Left renal cortex interstitium (tissue), 4 donors: Measurements from ENCODE around the gene DMD. TPM values are rescaled to one million over a fixed set of nuclear protein-coding genes. Genes with fewer than 3 reads are reported as not detected.

Source experiments
- DNase-seq, 4 donors: peaks; one replicate each; pipeline ENCODE4 v3.0.0-alpha.2; 2013; ENCODE audit warnings: low read depth in 4 of 4, low spot score in 2 of 4, missing footprints in 1 of 4
- polyA plus RNA-seq, 4 donors: library from polyadenylated mRNA; unstranded; fragments of 120-200 nt; gene quantifications; one replicate each; pipeline ENCODE4 v1.2.1, GENCODE V29; 2013; ENCODE audit not compliant: insufficient read length in 4 of 4

The DMD gene
- polyA plus RNA-seq, 4 donors: 14.0 to 17.4 (median 15.2) TPM

GRCh38 chrX:31931225-31931624, 1280.1 kb downstream of the DMD start:
- no peak for DNase-seq

- DNase-seq: no peak
These were observed 1282.0 kb downstream of the DMD start for GRCh38 chrX:31929366-31929765.

- DNase-seq: no peak
These were observed 1290.1 kb downstream of the DMD start for GRCh38 chrX:31921236-31921635.

GRCh38 chrX:31909850-31910572, 1301.3 kb downstream of the DMD start:
- no peak for DNase-seq

GRCh38 chrX:31894152-31894551, 1317.2 kb downstream of the DMD start:
- DNase-seq: no peak

GRCh38 chrX:31893525-31893924, 1317.8 kb downstream of the DMD start:
- DNase-seq: no peak

GRCh38 chrX:31889088-31889487, 1322.3 kb downstream of the DMD start:
- DNase-seq: no peak

GRCh38 chrX:31884535-31884934, 1326.8 kb downstream of the DMD start:
- no peak for DNase-seq

GRCh38 chrX:31872007-31872406, 1339.3 kb downstream of the DMD start:
- DNase-seq: no peak

GRCh38 chrX:31870267-31870666, 1341.1 kb downstream of the DMD start:
- DNase-seq: no peak

GRCh38 chrX:31860686-31861085, 1350.7 kb downstream of the DMD start:
- DNase-seq: no peak

GRCh38 chrX:31858915-31859314, 1352.4 kb downstream of the DMD start:
- no peak for DNase-seq

- no peak for DNase-seq
These were observed 1356.6 kb downstream of the DMD start for GRCh38 chrX:31854716-31855115.

- no peak for DNase-seq
These were observed 1359.6 kb downstream of the DMD start for GRCh38 chrX:31851761-31852160.

GRCh38 chrX:31847773-31848172, 1363.6 kb downstream of the DMD start:
- DNase-seq: no peak

- no peak for DNase-seq
These were observed 1366.3 kb downstream of the DMD start for GRCh38 chrX:31845003-31845402.

- DNase-seq: no peak
These were observed 1372.7 kb downstream of the DMD start for GRCh38 chrX:31838617-31839016.

GRCh38 chrX:31837445-31838049, 1373.8 kb downstream of the DMD start:
- no peak for DNase-seq

GRCh38 chrX:31836479-31836878, 1374.9 kb downstream of the DMD start:
- no peak for DNase-seq

GRCh38 chrX:31832263-31832662, 1379.1 kb downstream of the DMD start:
- no peak for DNase-seq

GRCh38 chrX:31820430-31821210, 1390.7 kb downstream of the DMD start:
- DNase-seq: no peak

GRCh38 chrX:31819455-31819854, 1391.9 kb downstream of the DMD start:
- DNase-seq: no peak
